HEK293 (cell line): ENCODE measurements around the gene ASTN2.

Source experiments
- CTCF ChIA-PET: fragments of 350-600 bp; formaldehyde crosslinking; extraction: SDS; loops from one replicate; lab custom pipeline; 2021; ENCODE audit warnings: antibody characterized with exemption; lab: Yijun Ruan, JAX
- POLR2A ChIA-PET: fragments of 300-600 bp; formaldehyde crosslinking; extraction: SDS; loops from one replicate; lab custom pipeline; 2020; ENCODE audit warnings: antibody characterized with exemption, inconsistent platforms; lab: Yijun Ruan, JAX
- H3K27ac ChIP-seq: fragments of 200-500 bp; sonication (Bioruptor generic); 2 replicates; pipeline ENCODE4 v1.5.1; 2014; ENCODE audit warnings: low read depth, low read length, control low read depth, inconsistent platforms; ENCODE audit errors: extremely low read depth
- H3K36me3 ChIP-seq, 2 experiments: fragments of 200-500 bp in 1 of 2; sonication (Bioruptor generic) in 1 of 2; 1 replicate in 1 of 2; 2 replicates in 1 of 2; pipeline ENCODE4 v1.5.1; 2014 to 2017; ENCODE audit warnings: inconsistent platforms in 2 of 2, low read length in 2 of 2; ENCODE audit not compliant: control insufficient read depth in 2 of 2, insufficient read depth in 1 of 2
- H3K4me1 ChIP-seq: fragments of 200-500 bp; sonication (Bioruptor generic); 2 replicates; pipeline ENCODE4 v1.5.1; 2014; ENCODE audit warnings: mild to moderate bottlenecking, low read length, inconsistent platforms; ENCODE audit not compliant: control insufficient read depth, insufficient read depth
- H3K4me3 ChIP-seq: 2 replicates; pipeline ENCODE4 v1.5.1; 2011; ENCODE audit warnings: low read depth, mild to moderate bottlenecking, control low read depth, low read length, moderate library complexity
- H3K9me3 ChIP-seq: fragments of 200-500 bp; sonication (Bioruptor generic); 2 replicates; pipeline ENCODE4 v1.5.1; 2014; ENCODE audit warnings: low read depth, low read length, inconsistent platforms; ENCODE audit not compliant: control insufficient read depth, insufficient read depth
- PRDM1 ChIP-seq: fragments of 450-650 bp; formaldehyde crosslinking; IDR thresholded peaks from 2 replicates; pipeline ENCODE4; 2016; ENCODE audit warnings: missing biosample characterization, missing genetic modification characterization
- RBAK ChIP-seq: fragments of 450-650 bp; formaldehyde crosslinking; IDR thresholded peaks from 2 replicates; pipeline ENCODE4 v1.5.1; 2016; ENCODE audit warnings: missing biosample characterization, missing genetic modification characterization
- SCRT2 ChIP-seq: fragments of 450-650 bp; formaldehyde crosslinking; IDR thresholded peaks from 2 replicates; pipeline ENCODE4 v1.5.1; 2016; ENCODE audit warnings: missing biosample characterization, missing genetic modification characterization
- SP2 ChIP-seq: fragments of 450-650 bp; formaldehyde crosslinking; IDR thresholded peaks from 2 replicates; pipeline ENCODE4 v1.5.1; 2016; ENCODE audit warnings: missing biosample characterization, missing genetic modification characterization
- ZBTB6 ChIP-seq: fragments of 450-650 bp; formaldehyde crosslinking; IDR thresholded peaks from 2 replicates; pipeline ENCODE4 v1.5.1; 2017; ENCODE audit warnings: missing biosample characterization, missing genetic modification characterization
- ZFHX2 ChIP-seq: fragments of 450-650 bp; formaldehyde crosslinking; conservative IDR thresholded peaks from 2 replicates; pipeline ENCODE4 v1.5.1; 2016; ENCODE audit warnings: missing biosample characterization, missing genetic modification characterization
- ZFP3 ChIP-seq: fragments of 450-650 bp; formaldehyde crosslinking; IDR thresholded peaks from 2 replicates; pipeline ENCODE4 v1.5.1; 2016; ENCODE audit warnings: low read depth, missing biosample characterization, missing genetic modification characterization
- ZFP41 ChIP-seq: fragments of 450-650 bp; formaldehyde crosslinking; IDR thresholded peaks from 2 replicates; pipeline ENCODE4 v1.5.1; 2016; ENCODE audit warnings: missing biosample characterization, missing genetic modification characterization, borderline replicate concordance
- ZNF10 ChIP-seq: fragments of 450-650 bp; formaldehyde crosslinking; IDR thresholded peaks from 2 replicates; pipeline ENCODE4 v1.5.1; 2017; ENCODE audit warnings: missing biosample characterization, missing genetic modification characterization
- ZNF132 ChIP-seq: fragments of 450-650 bp; formaldehyde crosslinking; IDR thresholded peaks from 2 replicates; pipeline ENCODE4 v1.5.1; 2017; ENCODE audit warnings: missing biosample characterization, missing genetic modification characterization, borderline replicate concordance
- ZNF133 ChIP-seq: fragments of 450-650 bp; formaldehyde crosslinking; IDR thresholded peaks from 2 replicates; pipeline ENCODE4 v1.5.1; 2016; ENCODE audit warnings: missing biosample characterization, missing genetic modification characterization
- ZNF148 ChIP-seq: fragments of 450-650 bp; formaldehyde crosslinking; IDR thresholded peaks from 2 replicates; pipeline ENCODE4 v1.5.0; 2017; ENCODE audit warnings: missing biosample characterization, missing genetic modification characterization, borderline replicate concordance
- ZNF274 ChIP-seq, 2 experiments: fragments of 200-500 bp in 1 of 2; fragments of 450-650 bp in 1 of 2; sonication (Bioruptor generic) in 1 of 2; formaldehyde crosslinking in 1 of 2; IDR thresholded peaks; 2 replicates each; pipeline versions ENCODE4 v1.5.1 to v1.6.1; 2014 to 2016; ENCODE audit warnings: borderline replicate concordance in 1 of 2, inconsistent platforms in 1 of 2, low read length in 1 of 2, missing biosample characterization in 1 of 2, missing genetic modification characterization in 1 of 2
- ZNF280D ChIP-seq: fragments of 450-650 bp; formaldehyde crosslinking; IDR thresholded peaks from 2 replicates; pipeline ENCODE4 v1.5.1; 2016; ENCODE audit warnings: missing biosample characterization, missing genetic modification characterization
- ZNF350 ChIP-seq: fragments of 450-650 bp; formaldehyde crosslinking; IDR thresholded peaks from 2 replicates; pipeline ENCODE4 v1.5.0; 2017; ENCODE audit warnings: missing biosample characterization, mild to moderate bottlenecking, missing genetic modification characterization
- ZNF423 ChIP-seq: fragments of 450-650 bp; formaldehyde crosslinking; IDR thresholded peaks from 2 replicates; pipeline ENCODE4 v1.5.1; 2016; ENCODE audit warnings: missing biosample characterization, missing genetic modification characterization
- ZNF433 ChIP-seq: fragments of 450-650 bp; formaldehyde crosslinking; IDR thresholded peaks from 2 replicates; pipeline ENCODE4 v1.5.1; 2016; ENCODE audit warnings: missing biosample characterization, missing genetic modification characterization, low read depth
- ZNF510 ChIP-seq: fragments of 450-650 bp; formaldehyde crosslinking; IDR thresholded peaks from 2 replicates; pipeline ENCODE4 v1.5.1; 2018; ENCODE audit warnings: mild to moderate bottlenecking, missing genetic modification characterization, missing biosample characterization; ENCODE audit not compliant: insufficient replicate concordance
- ZNF571 ChIP-seq: fragments of 450-650 bp; formaldehyde crosslinking; IDR thresholded peaks from 2 replicates; pipeline ENCODE4 v1.5.0; 2017; ENCODE audit warnings: missing biosample characterization, missing genetic modification characterization
- ZNF639 ChIP-seq: fragments of 450-650 bp; formaldehyde crosslinking; IDR thresholded peaks from 2 replicates; pipeline ENCODE4 v1.5.1; 2016; ENCODE audit warnings: missing biosample characterization, missing genetic modification characterization
- ZNF701 ChIP-seq: fragments of 450-650 bp; formaldehyde crosslinking; IDR thresholded peaks from 2 replicates; pipeline ENCODE4 v1.5.1; 2016; ENCODE audit warnings: missing biosample characterization, missing genetic modification characterization
- ZNF747 ChIP-seq: fragments of 450-650 bp; formaldehyde crosslinking; IDR thresholded peaks from 2 replicates; pipeline ENCODE4 v1.5.1; 2016; ENCODE audit warnings: missing biosample characterization, missing genetic modification characterization
- ZNF776 ChIP-seq: fragments of 450-650 bp; formaldehyde crosslinking; IDR thresholded peaks from 2 replicates; pipeline ENCODE4 v1.5.0; 2017; ENCODE audit warnings: missing biosample characterization, missing genetic modification characterization, borderline replicate concordance
- ZSCAN16 ChIP-seq: fragments of 450-650 bp; formaldehyde crosslinking; IDR thresholded peaks from 2 replicates; pipeline ENCODE4 v1.5.1; 2016; ENCODE audit warnings: missing biosample characterization, missing genetic modification characterization
- ZSCAN23 ChIP-seq: fragments of 450-650 bp; formaldehyde crosslinking; IDR thresholded peaks from 2 replicates; pipeline ENCODE4 v1.5.1; 2016; ENCODE audit warnings: missing biosample characterization, missing genetic modification characterization
- ZSCAN4 ChIP-seq: fragments of 450-650 bp; formaldehyde crosslinking; IDR thresholded peaks from 2 replicates; pipeline ENCODE4 v1.5.1; 2017; ENCODE audit warnings: missing biosample characterization, missing genetic modification characterization

ASTN2 gene

GRCh38 chr9:117098331-117098730 lies 316.5 kb downstream of the ASTN2 start (continued):
- TF ChIP-seq ZNF639 (tag by site-specific recombination) = no peak
- TF ChIP-seq SCRT2 = no peak
- TF ChIP-seq ZSCAN23 (tag by site-specific recombination) = no peak
- no peak for TF ChIP-seq SP2 (tag by site-specific recombination)
- no peak for TF ChIP-seq ZSCAN16 (tag by site-specific recombination)
- no peak for TF ChIP-seq ZNF776 (tag by site-specific recombination)
- TF ChIP-seq ZFP3 (tag by site-specific recombination) = no peak
- TF ChIP-seq ZNF274 (IDR thresholded peaks at IDR 0.05; ENCODE audit: low read length) = no peak
- no peak for TF ChIP-seq ZNF274 (tag by site-specific recombination; IDR thresholded peaks at IDR 0.05; ENCODE audit: borderline replicate concordance)
- no peak for TF ChIP-seq ZFP41
- no peak for TF ChIP-seq ZSCAN4 (tag by site-specific recombination)

- Histone ChIP-seq H3K9me3 (no peaks in the 10 kb centered on the region), H3K27ac (no peak overlapping the region), H3K4me3 (no peak overlapping the region), H3K4me1 (no peaks in the 10 kb centered on the region)
- POLR2A ChIA-PET = no interaction called here
- CTCF ChIA-PET = no interaction called here
- TF ChIP-seq ZNF701 (tag by site-specific recombination) (no peak), RBAK (tag by site-specific recombination) (no peak), ZNF433 (tag by site-specific recombination) (no peak), ZFP3 (tag by site-specific recombination) (no peak)
- TF ChIP-seq, all 188 proteins: peak for 0
- no peaks in the 10 kb centered on the region for H3K36me3 ChIP-seq
Observed at GRCh38 chr9:117097761-117098160, 317.1 kb downstream of the ASTN2 start.

GRCh38 chr9:117096138-117096537 lies 318.7 kb downstream of the ASTN2 start:
- Histone ChIP-seq H3K36me3 (no peaks in the 10 kb centered on the region), H3K27ac (no peak overlapping the region), H3K9me3 (no peaks in the 10 kb centered on the region), H3K4me1 (no peaks in the 10 kb centered on the region), H3K4me3 (no peak overlapping the region)
- ChIA-PET CTCF (no interaction called here), POLR2A (no interaction called here)
- no peak for TF ChIP-seq ZNF148
- no peak for TF ChIP-seq ZFHX2
- TF ChIP-seq PRDM1 = no peak
- TF ChIP-seq SCRT2 = no peak
- TF ChIP-seq ZNF571 (tag by site-specific recombination) = no peak
- TF ChIP-seq ZNF132 = no peak
- no peak for TF ChIP-seq ZNF350
- TF ChIP-seq ZNF747 = no peak
- no peak for TF ChIP-seq ZNF10 (tag by site-specific recombination)
- TF ChIP-seq ZNF510 (tag by site-specific recombination) = no peak
- TF ChIP-seq ZNF280D = no peak
- TF ChIP-seq ZBTB6 (tag by site-specific recombination) = no peak
- no peak for TF ChIP-seq ZNF423 (tag by site-specific recombination)
- no peak for TF ChIP-seq ZNF133 (tag by site-specific recombination)
